Rectal smooth muscle tissue (tissue), 1 donor: ENCODE data around the gene ST8SIA3.
"Not testable (repeated sequence)": the region's sequence is repeated elsewhere in the genome, so short reads cannot be mapped to it uniquely, and the experiment has no call there.

ENCODE experiments used
- H3K27ac ChIP-seq: one replicate; pipeline ENCODE4 v1.7.0; 2013; ENCODE audit warnings: low read depth, low read length, inconsistent platforms
- H3K27me3 ChIP-seq: one replicate; pipeline ENCODE4 v1.7.0; 2013; ENCODE audit warnings: low read length; ENCODE audit not compliant: control insufficient read depth, insufficient read depth
- H3K36me3 ChIP-seq: one replicate; pipeline ENCODE4 v1.7.0; 2013; ENCODE audit warnings: low read length; ENCODE audit not compliant: control insufficient read depth, insufficient read depth
- H3K4me1 ChIP-seq: one replicate; pipeline ENCODE4 v1.7.0; 2013; ENCODE audit warnings: low read length; ENCODE audit not compliant: control insufficient read depth, insufficient read depth
- H3K4me3 ChIP-seq: one replicate; pipeline ENCODE4 v1.7.0; 2013; ENCODE audit warnings: low read length
- H3K9ac ChIP-seq: one replicate; pipeline ENCODE4 v1.7.0; 2013; ENCODE audit warnings: low read length

Gene ST8SIA3

DNA sequence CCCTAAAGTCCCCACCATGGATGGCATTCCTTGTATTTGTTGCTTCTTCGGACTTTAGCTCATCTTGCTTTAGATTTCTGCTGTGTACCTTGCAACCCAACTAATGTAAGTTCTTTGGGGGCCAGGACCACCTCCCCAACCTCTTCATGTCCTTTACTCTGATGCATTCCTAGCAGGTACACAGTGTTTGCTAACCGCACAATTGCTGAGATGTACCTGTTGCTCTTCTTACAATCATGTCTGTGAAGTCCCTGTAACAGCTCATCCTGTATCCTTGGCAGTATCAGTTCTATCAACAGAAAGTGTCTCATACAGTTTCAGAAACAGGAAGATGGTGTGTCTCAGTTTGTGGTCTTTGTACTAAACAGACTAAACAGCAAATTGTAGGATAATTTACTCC lies 24.1 kb downstream of the ST8SIA3 start:
- Histone ChIP-seq H3K9ac (no peak overlapping the region), H3K4me3 (no peak overlapping the region), H3K27ac (no peak overlapping the region), H3K36me3 (no peaks in the 10 kb centered on the region), H3K27me3 (no peaks in the 10 kb centered on the region), H3K4me1 (no peaks in the 10 kb centered on the region)

DNA sequence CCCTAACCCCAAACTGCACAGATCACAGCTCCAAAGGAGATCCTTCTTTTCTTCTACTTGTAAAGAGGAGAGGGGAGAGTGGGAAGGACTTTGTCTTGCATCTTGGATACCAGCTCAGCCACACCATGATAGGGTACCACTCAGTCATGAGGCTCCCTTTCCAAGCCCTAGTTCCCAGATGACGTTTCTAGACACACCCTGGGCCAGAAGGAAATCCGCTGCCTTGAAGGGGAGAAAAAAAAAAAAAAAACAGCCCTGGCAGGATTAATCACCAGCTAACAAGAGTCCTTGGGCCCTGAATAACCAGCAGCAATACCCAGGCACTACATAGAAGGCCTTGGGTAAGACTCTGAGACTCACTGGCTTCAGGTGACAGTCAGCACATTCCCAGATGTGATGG lies 36.9 kb downstream of the ST8SIA3 start:
- Histone ChIP-seq H3K9ac (no peak overlapping the region), H3K4me3 (no peak overlapping the region), H3K36me3 (no peaks in the 10 kb centered on the region), H3K27me3 (no peaks in the 10 kb centered on the region), H3K27ac (no peak overlapping the region), H3K4me1 (no peaks in the 10 kb centered on the region)

- H3K9ac ChIP-seq, result no peak overlapping the region
- no peaks in the 10 kb centered on the region for H3K36me3 ChIP-seq
- H3K27me3 ChIP-seq, result no peaks in the 10 kb centered on the region
- no peak overlapping the region for H3K4me3 ChIP-seq
- H3K4me1 ChIP-seq, result no peaks in the 10 kb centered on the region
- no peak overlapping the region for H3K27ac ChIP-seq
Measured at GRCh38 chr18:57390044-57390443, 37.7 kb downstream of the ST8SIA3 start.

- not testable (repeated sequence) for H3K36me3 ChIP-seq, H3K4me3 ChIP-seq, H3K9ac ChIP-seq, H3K27ac ChIP-seq, H3K27me3 ChIP-seq, H3K4me1 ChIP-seq
Measured at GRCh38 chr18:57394749-57395148, 42.4 kb downstream of the ST8SIA3 start.

GRCh38 chr18:57396831-57397230 lies 44.5 kb downstream of the ST8SIA3 start:
- not testable (repeated sequence) for H3K4me3 ChIP-seq, H3K36me3 ChIP-seq, H3K27ac ChIP-seq, H3K27me3 ChIP-seq, H3K4me1 ChIP-seq, H3K9ac ChIP-seq

DNA sequence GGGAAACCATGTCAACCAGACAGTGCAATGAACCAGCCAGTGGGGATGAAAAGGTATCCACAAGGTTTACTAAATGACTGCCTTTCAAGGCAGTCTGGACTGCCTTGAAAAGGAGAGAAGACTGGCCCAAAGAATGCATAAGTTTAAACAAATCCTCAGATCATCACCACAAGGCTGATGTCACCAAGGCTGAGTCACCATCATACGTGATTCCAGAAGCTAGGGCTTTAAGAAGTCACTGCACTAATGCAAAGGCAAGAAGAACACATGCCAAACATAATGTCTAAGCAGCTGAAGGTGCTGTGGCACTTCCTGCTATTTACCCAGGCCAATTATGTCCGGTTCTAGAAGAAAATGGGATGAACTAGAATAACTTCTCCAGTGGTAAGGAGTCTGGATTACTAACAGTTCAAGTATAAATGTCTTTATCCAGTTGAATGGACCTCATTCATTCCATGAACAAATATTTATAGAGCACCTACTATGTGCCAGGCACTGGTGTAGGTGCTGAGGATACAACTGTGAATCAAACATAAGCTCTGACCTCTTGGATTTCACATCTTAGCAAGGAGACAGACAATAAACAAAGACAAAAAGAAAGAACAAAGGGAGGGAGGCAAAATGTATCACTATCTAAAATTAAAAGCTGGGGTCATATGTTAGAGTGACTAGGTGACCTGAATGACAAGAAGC lies 45.2 kb downstream of the ST8SIA3 start:
- Histone ChIP-seq H3K27me3 (no peaks in the 10 kb centered on the region), H3K9ac (no peak overlapping the region), H3K27ac (no peak overlapping the region), H3K36me3 (no peaks in the 10 kb centered on the region), H3K4me1 (no peaks in the 10 kb centered on the region), H3K4me3 (no peak overlapping the region)

- H3K36me3 ChIP-seq, result no peaks in the 10 kb centered on the region
- H3K27ac ChIP-seq, result no peak overlapping the region
- H3K27me3 ChIP-seq, result no peaks in the 10 kb centered on the region
- no peak overlapping the region for H3K9ac ChIP-seq
- no peak overlapping the region for H3K4me3 ChIP-seq
- no peaks in the 10 kb centered on the region for H3K4me1 ChIP-seq
Measured at GRCh38 chr18:57404345-57404744, 52.0 kb downstream of the ST8SIA3 start.

GRCh38 chr18:57409650-57410049 lies 57.3 kb downstream of the ST8SIA3 start:
- no peak overlapping the region for H3K27ac ChIP-seq
- no peak overlapping the region for H3K4me3 ChIP-seq
- no peaks in the 10 kb centered on the region for H3K4me1 ChIP-seq
- H3K36me3 ChIP-seq, result no peaks in the 10 kb centered on the region
- no peak overlapping the region for H3K9ac ChIP-seq
- no peaks in the 10 kb centered on the region for H3K27me3 ChIP-seq

DNA sequence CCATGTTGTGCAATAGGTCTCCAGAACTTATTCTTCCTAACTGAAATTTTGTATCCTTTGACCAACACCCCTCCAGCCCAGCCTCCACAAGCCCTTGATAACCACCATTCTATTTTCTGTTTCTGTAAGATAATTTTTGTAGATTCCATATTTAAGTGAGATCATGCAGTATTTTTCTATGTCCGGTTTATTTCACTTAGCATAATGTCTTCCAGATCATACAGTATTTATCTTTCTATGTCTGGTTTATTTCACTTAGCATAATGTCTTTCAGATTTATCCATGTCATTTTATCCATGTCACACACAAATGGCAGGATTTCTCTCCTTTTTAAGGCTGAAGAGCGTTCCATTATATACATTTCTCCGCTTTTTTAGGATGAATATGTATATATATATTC lies 58.4 kb downstream of the ST8SIA3 start:
- Histone ChIP-seq H3K4me1 (no peaks in the 10 kb centered on the region), H3K9ac (no peak overlapping the region), H3K27ac (no peak overlapping the region), H3K36me3 (no peaks in the 10 kb centered on the region), H3K27me3 (no peaks in the 10 kb centered on the region), H3K4me3 (no peak overlapping the region)

- Histone ChIP-seq H3K36me3 (no peaks in the 10 kb centered on the region), H3K9ac (no peak overlapping the region), H3K27me3 (no peaks in the 10 kb centered on the region), H3K27ac (no peak overlapping the region), H3K4me3 (no peak overlapping the region), H3K4me1 (no peaks in the 10 kb centered on the region)
Measured at GRCh38 chr18:57416542-57416941, 64.2 kb downstream of the ST8SIA3 start.
